ENCODE data around the gene MARVELD2.
"Not testable (repeated sequence)": the region's sequence is repeated elsewhere in the genome, so short reads cannot be mapped to it uniquely, and the experiment has no call there.

MARVELD2 gene

DNA sequence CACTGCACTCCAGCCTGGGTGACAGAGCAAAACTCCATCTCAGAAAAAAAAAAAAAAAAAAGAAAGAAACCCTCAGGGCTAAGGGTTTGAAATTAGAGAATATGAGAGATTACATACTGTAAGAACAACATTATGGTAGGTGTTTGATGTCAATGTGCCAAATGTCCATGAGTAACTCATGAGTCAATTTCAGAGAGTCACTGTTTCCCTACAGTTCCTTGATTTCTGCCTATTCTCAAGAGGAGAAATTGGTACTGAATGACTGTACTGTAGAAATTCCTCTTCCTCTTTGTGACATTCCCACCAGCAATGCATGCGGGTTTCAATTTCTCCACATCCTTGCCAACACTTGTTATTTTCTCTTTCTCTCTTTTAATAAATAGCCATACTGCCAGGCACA lies 35.2 kb downstream of the MARVELD2 start:
- no peak for DNase-seq

DNA sequence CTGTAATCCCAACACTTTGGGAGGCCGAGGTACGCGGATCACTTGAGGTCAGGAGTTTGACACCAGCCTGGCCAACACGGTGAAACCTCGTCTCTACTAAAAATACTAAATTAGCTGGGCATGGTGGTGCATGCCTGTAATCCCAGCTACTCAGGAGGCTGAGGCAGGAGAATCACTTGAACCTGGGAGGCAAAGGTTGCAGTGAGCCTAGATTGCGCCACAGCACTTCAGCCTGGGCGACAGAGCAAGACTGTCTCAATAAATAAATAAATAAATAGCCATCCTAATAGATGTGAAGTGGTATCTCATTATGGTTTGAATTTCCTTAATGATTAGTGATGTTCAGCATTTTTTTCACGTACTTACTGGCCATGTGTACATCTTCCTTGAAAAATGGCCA lies 35.6 kb downstream of the MARVELD2 start:
- DNase-seq = not testable (repeated sequence)

GRCh38 chr5:69451941-69452647 lies 37.2 kb downstream of the MARVELD2 start:
- DNase-seq = no peak

DNA sequence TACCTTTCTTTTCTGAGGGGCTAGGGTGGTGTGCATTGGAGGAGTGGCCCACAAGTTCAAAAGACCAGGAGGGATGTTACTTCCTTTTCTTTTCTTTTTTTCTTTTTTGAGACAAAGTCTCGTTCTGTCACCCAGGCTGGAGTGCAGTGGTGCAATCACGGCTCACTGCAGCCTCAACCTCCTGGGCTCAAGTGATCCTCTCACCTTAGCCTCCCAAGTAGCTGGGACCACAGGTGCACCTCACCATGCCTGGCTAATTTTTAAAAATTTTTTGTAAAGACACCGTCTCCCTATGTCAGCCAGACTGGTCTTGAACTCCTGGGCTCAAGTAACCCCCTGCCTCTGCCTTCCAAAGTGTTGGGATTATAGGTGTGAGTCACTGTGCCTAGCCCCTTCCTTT lies 38.6 kb downstream of the MARVELD2 start:
- DNase-seq = not testable (repeated sequence)

DNA sequence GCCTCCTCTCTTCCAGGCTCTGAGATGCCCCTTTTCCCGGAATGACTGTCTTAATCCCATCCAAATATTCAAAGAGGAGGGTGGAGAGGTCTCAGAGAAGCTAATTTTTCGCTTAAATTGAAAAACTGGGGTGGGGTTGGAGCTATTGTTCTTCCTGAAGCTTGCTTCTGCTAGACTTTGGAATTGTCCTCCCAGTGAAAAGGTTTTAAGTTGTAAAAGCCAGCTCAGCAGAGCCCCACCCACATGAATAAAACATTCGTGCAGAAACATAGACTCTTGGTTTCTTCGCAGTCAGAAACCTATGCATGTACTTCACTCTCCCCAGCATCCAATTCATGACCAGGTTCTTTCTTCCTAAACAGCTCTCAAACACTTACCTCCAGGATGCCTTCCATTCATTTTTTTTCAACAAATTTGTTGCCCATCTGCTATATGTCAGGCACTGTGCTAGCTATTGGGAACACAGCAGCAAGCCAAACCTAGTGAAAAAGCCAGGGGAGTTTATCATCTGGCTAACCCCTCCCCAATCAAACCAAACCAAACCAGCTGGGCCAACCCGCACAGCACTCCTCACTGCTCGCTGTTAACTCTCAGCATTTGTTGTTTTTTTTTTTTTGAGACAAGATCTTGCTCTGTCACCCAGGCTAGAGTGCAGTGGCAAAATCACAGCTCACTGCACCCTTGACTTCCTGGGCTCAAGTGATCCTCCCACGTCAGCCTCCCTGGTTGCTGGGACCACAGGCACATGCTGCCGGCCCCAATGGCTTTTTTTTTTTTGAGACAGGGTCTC lies 39.7 kb downstream of the MARVELD2 start:
- no peak for DNase-seq

- DNase-seq = not testable (repeated sequence)
Measured at GRCh38 chr5:69455428-69455988, 40.6 kb downstream of the MARVELD2 start.

- DNase-seq = no peak
Measured at GRCh38 chr5:69462170-69462569, 47.3 kb downstream of the MARVELD2 start.

DNA sequence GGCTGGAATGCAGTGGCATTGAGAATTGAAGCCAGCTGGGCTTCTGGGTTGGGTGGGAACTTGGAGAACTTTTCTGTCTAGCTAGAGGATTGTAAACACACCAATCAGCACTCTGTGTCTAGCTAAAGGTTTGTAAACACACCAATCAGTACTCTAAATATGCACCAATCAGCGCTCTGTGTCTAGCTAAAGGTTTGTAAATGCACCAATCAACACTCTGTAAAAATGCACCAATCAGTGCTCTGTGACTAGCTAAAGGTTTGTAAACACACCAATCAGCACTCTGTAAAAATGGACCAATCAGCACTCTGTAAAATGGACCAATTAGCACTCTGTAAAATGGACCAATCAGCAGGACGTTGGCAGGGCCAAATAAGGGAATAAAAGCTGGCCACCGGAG lies 51.5 kb downstream of the MARVELD2 start:
- DNase-seq = not testable (repeated sequence)

DNA sequence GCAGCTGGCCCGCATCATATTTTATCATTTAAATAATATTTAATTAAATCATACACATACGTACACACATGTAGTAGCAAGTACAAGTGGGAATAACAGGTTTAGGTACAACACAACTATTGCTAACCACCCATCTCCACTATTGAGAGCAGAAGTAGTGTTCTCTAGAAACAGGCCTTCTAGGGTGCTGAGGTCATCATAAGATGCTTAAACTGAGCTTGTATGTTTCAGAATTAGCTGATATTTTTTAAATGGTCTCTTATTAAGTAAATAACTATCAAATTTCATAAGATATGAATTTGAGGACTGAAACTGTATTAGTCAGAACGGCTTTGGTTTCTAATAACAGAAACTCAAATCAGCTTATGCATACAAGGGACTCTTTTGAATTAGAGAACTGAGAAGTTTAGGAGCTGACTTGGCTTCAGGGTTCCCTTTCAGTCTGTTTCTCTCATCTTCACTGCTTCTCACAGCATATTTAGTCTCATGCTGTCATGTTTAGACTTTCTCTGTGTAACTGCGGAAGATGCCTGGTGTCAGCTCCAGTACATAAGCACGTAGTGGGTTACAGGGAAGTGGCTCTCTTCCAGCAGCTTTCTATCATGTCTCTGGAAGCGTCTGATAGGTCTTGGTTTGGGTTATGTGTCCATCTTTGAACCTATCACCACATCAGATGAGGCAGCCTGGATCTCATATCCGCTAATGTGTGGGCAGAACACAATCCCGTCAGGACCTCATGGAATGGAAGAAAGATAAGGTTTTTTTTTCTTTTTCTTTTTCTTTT lies 52.7 kb downstream of the MARVELD2 start:
- DNase-seq = no peak

DNA sequence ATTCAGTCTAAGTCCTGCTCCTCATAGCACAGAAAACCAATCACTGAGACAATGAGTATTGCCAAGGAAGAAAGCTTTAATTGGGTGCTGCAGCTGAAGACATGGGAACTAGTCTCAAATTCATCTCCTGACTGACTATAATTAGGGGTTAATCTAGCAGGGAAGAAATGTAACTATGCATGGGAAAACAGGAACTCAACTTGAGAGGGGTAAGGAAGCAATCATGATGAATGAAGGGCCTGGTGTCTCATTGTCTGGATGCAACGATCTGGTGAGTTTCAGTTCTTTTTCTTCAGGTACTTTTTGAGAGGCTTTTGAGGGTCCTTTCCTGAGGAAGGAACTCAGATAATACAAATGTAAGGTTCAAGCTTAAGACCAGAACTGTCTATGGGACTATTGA lies 53.7 kb downstream of the MARVELD2 start:
- no peak for DNase-seq

- DNase-seq = not testable (repeated sequence)
Measured at GRCh38 chr5:69471516-69471915, 56.6 kb downstream of the MARVELD2 start.

DNA sequence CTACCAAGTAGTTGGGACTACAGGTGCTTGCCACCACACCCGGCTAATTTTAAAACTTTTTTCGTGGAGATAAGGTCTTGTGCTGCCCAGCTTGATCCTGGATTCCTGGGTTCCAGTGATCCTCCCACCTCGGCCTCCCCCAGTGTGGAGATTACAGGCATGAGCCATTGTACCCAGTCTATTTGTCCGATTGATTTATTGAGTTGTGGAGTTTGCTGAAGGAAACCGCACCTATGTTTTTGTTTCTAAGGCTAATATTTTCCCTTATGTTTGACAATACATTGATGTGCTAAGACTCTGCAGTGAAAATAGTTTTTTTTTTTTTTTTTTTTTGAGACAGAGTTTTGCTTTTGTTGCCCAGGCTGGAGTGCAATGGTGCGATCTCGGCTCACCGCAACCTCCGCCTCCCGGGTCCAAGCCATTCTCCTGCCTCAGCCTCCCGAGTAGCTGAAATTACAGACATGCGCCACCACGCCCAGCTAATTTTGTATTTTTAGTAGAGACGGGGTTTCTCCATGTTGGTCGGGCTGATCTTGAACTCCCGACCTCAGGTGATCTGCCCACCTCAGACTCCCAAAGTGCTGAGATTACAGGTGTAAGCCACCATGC lies 57.7 kb downstream of the MARVELD2 start:
- not testable (repeated sequence) for DNase-seq

DNA sequence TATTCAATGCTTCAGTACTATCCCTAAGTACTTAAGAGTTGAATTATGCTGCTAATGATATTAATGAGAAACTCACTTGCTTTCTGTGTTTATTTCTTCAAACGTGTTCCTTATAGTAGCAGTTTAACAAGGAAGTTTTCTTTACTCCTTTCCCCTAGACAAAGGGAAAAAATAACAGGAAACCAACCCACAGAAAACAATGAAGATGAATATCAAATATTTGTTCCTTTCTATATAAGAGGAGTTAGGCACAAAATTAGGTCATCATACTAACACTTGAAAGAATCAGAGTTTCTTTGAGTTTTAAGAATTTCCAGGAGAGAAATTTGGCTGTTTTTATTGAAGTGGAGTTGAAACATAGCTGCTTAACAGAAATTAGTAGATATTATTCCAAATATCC lies 62.3 kb downstream of the MARVELD2 start:
- no peak for DNase-seq

GRCh38 chr5:69478296-69478695 lies 63.4 kb downstream of the MARVELD2 start:
- DNase-seq = not testable (repeated sequence)

- no peak for DNase-seq
Measured at GRCh38 chr5:69484891-69485290, 70.0 kb downstream of the MARVELD2 start.

DNA sequence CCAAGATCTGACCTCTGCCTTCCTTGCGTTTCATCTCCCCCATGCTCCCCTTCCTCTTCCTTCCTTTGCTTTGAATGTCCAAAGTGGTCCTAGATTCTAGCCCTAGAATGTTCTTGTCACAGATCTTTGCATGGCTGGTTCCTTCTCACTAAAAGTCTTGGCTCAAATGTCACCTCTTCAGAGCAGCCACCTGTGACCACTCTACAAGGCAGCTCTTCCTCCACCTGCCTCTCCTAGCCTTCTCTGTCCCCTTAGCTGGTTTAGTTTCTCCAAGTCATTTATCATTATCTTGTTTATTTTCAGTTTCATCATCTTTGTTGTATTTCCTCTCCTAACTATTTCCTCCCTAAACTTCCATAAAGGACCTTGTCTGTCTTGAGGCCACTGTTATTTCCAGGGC lies 70.6 kb downstream of the MARVELD2 start:
- DNase-seq = no peak

GRCh38 chr5:69489246-69489645 lies 74.3 kb downstream of the MARVELD2 start:
- no peak for DNase-seq

DNA sequence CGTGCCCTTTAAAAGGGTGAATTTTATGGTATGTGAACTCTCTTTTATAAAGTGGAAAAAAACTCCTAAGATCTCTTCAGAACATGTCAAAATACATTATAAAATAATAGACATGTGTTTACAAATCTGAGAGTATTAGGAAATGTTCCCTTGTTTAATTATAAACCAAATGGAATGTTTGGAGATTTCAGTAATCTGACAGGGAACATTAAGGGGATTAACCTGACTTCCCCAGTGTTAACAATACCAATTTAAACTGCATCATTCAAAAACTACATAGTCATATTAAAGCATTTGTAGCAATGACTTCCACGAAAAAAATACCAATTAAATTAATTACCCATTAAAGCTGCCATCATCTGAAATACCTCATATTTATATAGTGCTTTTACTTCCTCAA lies 76.1 kb downstream of the MARVELD2 start:
- DNase-seq = no peak

GRCh38 chr5:69491838-69492390 lies 77.0 kb downstream of the MARVELD2 start:
- no peak for DNase-seq

DNA sequence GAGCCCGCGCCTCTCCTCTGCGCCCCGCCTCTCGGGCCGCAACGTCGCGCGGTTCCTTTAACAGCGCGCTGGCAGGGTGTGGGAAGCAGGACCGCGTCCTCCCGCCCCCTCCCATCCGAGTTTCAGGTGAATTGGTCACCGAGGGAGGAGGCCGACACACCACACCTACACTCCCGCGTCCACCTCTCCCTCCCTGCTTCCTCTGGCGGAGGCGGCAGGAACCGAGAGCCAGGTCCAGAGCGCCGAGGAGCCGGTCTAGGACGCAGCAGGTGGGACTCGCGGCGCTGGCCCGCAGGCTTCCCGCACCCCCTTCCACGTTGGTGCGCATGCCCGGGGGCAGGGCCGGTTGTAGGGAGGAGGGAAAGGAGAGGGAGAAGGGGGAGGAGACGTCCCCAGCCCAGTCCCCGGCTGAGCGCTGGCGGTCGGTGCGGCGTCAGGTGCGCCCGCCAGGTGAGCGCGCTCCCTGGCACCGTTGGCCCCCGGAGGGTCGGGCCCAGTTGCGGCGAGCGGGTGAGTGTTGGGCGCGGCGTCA lies 77.5 kb downstream of the MARVELD2 start, which contains the start of gene OCLN:
Gene OCLN, plus strand, starts transcription at position 400 of the 532 bp plus-strand sequence. CDS start 11,455 bp downstream, outside the sequence.
- DNase-seq = no peak

GRCh38 chr5:69492923-69493395 lies 78.0 kb downstream of the MARVELD2 start:
- DNase-seq = no peak

Data from DMS 273 treated with DMSO at 0.1 percent for 48 hours (cell line).